MM.1S (cell line): ENCODE data around the gene PPP5C.
A peak's percentile ranks its signal among the peaks of the same experiment; 100 is the strongest.

ENCODE experiments used
- DNase-seq: peaks from one replicate; pipeline ENCODE4 v3.0.0-alpha.2; 2015
- H2AFZ ChIP-seq: fragments of 300-600 bp; sonication (generic); 2 replicates; pipeline ENCODE4 v1.6.0; 2016; ENCODE audit warnings: antibody characterized with exemption, low read length
- H3F3A ChIP-seq: fragments of 300-600 bp; sonication (generic); 2 replicates; pipeline ENCODE4 v1.6.1; 2016; ENCODE audit warnings: mild to moderate bottlenecking, antibody characterized with exemption, low read length, moderate library complexity, mixed read lengths; ENCODE audit not compliant: insufficient read depth
- H3K27ac ChIP-seq: fragments of 300-600 bp; sonication (generic); 2 replicates; pipeline ENCODE4 v1.5.1; 2016; ENCODE audit warnings: mild to moderate bottlenecking, low read length
- H3K27me3 ChIP-seq: fragments of 300-600 bp; sonication (generic); replicated peaks from 2 replicates; pipeline ENCODE4 v1.6.0; 2016; ENCODE audit warnings: low read length; ENCODE audit not compliant: insufficient read depth
- H3K36me3 ChIP-seq: fragments of 300-600 bp; sonication (generic); replicated peaks from 2 replicates; pipeline ENCODE4 v1.6.1; 2016; ENCODE audit warnings: mild to moderate bottlenecking, low read length, mixed read lengths; ENCODE audit not compliant: insufficient read depth
- H3K4me1 ChIP-seq: fragments of 300-600 bp; sonication (generic); 2 replicates; pipeline ENCODE4 v1.6.1; 2016; ENCODE audit warnings: low read length, mixed read lengths
- H3K4me2 ChIP-seq: fragments of 300-600 bp; sonication (generic); 2 replicates; pipeline ENCODE4 v1.6.0; 2016; ENCODE audit warnings: low read depth, low read length
- H3K4me3 ChIP-seq: fragments of 300-600 bp; sonication (generic); 2 replicates; pipeline ENCODE4 v1.5.1; 2016; ENCODE audit warnings: low read length, mixed read lengths
- H3K79me2 ChIP-seq: fragments of 300-600 bp; sonication (generic); 2 replicates; pipeline ENCODE4 v1.6.1; 2016; ENCODE audit warnings: mixed run types, low read length, mixed read lengths
- H3K9ac ChIP-seq: fragments of 300-600 bp; sonication (generic); 2 replicates; pipeline ENCODE4 v1.6.1; 2016; ENCODE audit warnings: low read length, mixed read lengths
- H3K9me2 ChIP-seq: fragments of 300-600 bp; sonication (generic); replicated peaks from 2 replicates; pipeline ENCODE4 v1.6.1; 2016; ENCODE audit warnings: mild to moderate bottlenecking, low read length, mixed read lengths; ENCODE audit not compliant: insufficient read depth
- H3K9me3 ChIP-seq: fragments of 300-600 bp; sonication (generic); replicated peaks from 2 replicates; pipeline ENCODE4 v1.6.1; 2016; ENCODE audit warnings: mild to moderate bottlenecking, low read length, mixed read lengths; ENCODE audit not compliant: insufficient read depth
- H4K20me1 ChIP-seq: fragments of 300-600 bp; sonication (generic); 2 replicates; pipeline ENCODE4 v1.6.1; 2016; ENCODE audit warnings: mild to moderate bottlenecking, low read length, moderate library complexity, mixed read lengths; ENCODE audit not compliant: insufficient read depth
- CTCF ChIP-seq: fragments of 300-600 bp; sonication (generic); IDR thresholded peaks from 2 replicates; pipeline ENCODE4 v1.5.1; 2016; ENCODE audit warnings: antibody characterized with exemption, low read length, mixed read lengths
- EZH2 ChIP-seq: fragments of 300-600 bp; sonication (generic); optimal IDR thresholded peaks from 2 replicates; pipeline ENCODE3; 2017; ENCODE audit warnings: low read depth, mild to moderate bottlenecking, antibody characterized with exemption, low read length, mixed read lengths
- EZH2phosphoT487 ChIP-seq: fragments of 300-600 bp; sonication (generic); IDR thresholded peaks from 2 replicates; pipeline ENCODE4 v1.6.1; 2018; ENCODE audit warnings: antibody characterized with exemption, low read length

PPP5C gene

GRCh38 chr19:46349311-46349993 lies 2.6 kb downstream of the PPP5C start:
- Histone ChIP-seq H4K20me1 (peaks cover 6% of the 10 kb centered on the region; the same call in 1 of the 2 replicates), H3K4me2 (peak overlapping the region; percentile 60), H3K9ac (no peak overlapping the region; the same call in 1 of the 2 replicates), H3K4me3 (peak overlapping the region; percentile 11; the same call in 1 of the 2 replicates), H3K4me1 (peaks cover 36% of the 10 kb centered on the region), H2AFZ (no peak overlapping the region), H3K27me3 (0 out of 2 replicates have a peak, but pooled peaks cover 5% of the 10 kb centered on the region), H3K27ac (peak overlapping the region; percentile 40; the same call in 1 of the 2 replicates), H3F3A (0 out of 2 replicates have a peak, but pooled peaks cover 6% of the 10 kb centered on the region), H3K9me2 (no peaks in the 10 kb centered on the region), H3K9me3 (no peaks in the 10 kb centered on the region), H3K79me2 (peaks cover 72% of the 10 kb centered on the region), H3K36me3 (peaks cover 5% of the 10 kb centered on the region)
- DNase-seq: peak; percentile 15
- no peak for TF ChIP-seq EZH2phosphoT487
- no peak for TF ChIP-seq CTCF
- no peak for TF ChIP-seq EZH2

GRCh38 chr19:46350029-46350757 lies 3.3 kb downstream of the PPP5C start:
- Histone ChIP-seq H3K27ac (peak overlapping the region; percentile 40; the same call in 1 of the 2 replicates), H3K79me2 (peaks cover 79% of the 10 kb centered on the region), H3F3A (0 out of 2 replicates have a peak, but pooled peaks cover 6% of the 10 kb centered on the region), H3K9me2 (no peaks in the 10 kb centered on the region), H3K4me3 (peak overlapping the region; percentile 11; the same call in 1 of the 2 replicates), H3K9me3 (no peaks in the 10 kb centered on the region), H3K36me3 (peaks cover 5% of the 10 kb centered on the region), H3K27me3 (0 out of 2 replicates have a peak, but pooled peaks cover 4% of the 10 kb centered on the region), H2AFZ (no peak overlapping the region), H3K9ac (no peak overlapping the region), H3K4me2 (peak overlapping the region; percentile 60), H4K20me1 (peaks cover 6% of the 10 kb centered on the region; the same call in 1 of the 2 replicates), H3K4me1 (peaks cover 36% of the 10 kb centered on the region)
- TF ChIP-seq EZH2phosphoT487: no peak
- no peak for TF ChIP-seq EZH2
- TF ChIP-seq CTCF: no peak
- no peak for DNase-seq

GRCh38 chr19:46350758-46351159 lies 3.9 kb downstream of the PPP5C start:
- Histone ChIP-seq H3K79me2 (peaks cover 85% of the 10 kb centered on the region), H2AFZ (no peak overlapping the region), H3K9me3 (no peaks in the 10 kb centered on the region), H3F3A (0 out of 2 replicates have a peak, but pooled peaks cover 6% of the 10 kb centered on the region), H3K9ac (no peak overlapping the region), H3K27me3 (no peaks in the 10 kb centered on the region), H3K4me1 (peaks cover 36% of the 10 kb centered on the region), H3K9me2 (no peaks in the 10 kb centered on the region), H3K4me2 (no peak overlapping the region), H3K27ac (no peak overlapping the region), H3K4me3 (no peak overlapping the region), H3K36me3 (peaks cover 5% of the 10 kb centered on the region), H4K20me1 (peaks cover 6% of the 10 kb centered on the region; the same call in 1 of the 2 replicates)
- DNase-seq: no peak
- TF ChIP-seq EZH2phosphoT487 (no peak), CTCF (no peak), EZH2 (no peak)
